IMR-90 (cell line): Measurements from ENCODE around the gene YIPF6. TPM values are rescaled to one million over a fixed set of nuclear protein-coding genes. Genes with fewer than 3 reads are reported as not detected.
A peak's percentile ranks its signal among the peaks of the same experiment; 100 is the strongest.

Experiments
- ATAC-seq: fragments of 200-7000 bp; cut with Tn5 transposase; 2 replicates; pipeline ENCODE4 v1.9.1; 2020; ENCODE audit warnings: low read depth, mild to moderate bottlenecking, moderate library complexity
- BruUV-seq: library from RNA; stranded (reverse); fragments of 400-500 nt; replicated peaks from 2 replicates; lab custom pipeline; 2021; lab: Mats Ljungman, UMichigan
- CTCF ChIA-PET: fragments of 300-600 bp; formaldehyde crosslinking; extraction: SDS; loops from one replicate; lab custom pipeline; 2021; ENCODE audit warnings: antibody characterized with exemption; lab: Yijun Ruan, JAX
- POLR2A ChIA-PET: fragments of 300-600 bp; sonication (Branson Sonifier 250); formaldehyde crosslinking; loops from one replicate; lab custom pipeline; 2022; ENCODE audit warnings: antibody characterized with exemption; ENCODE audit not compliant: unreplicated experiment; lab: Charles Lee
- DNase-seq: peaks from one replicate; pipeline ENCODE4 v3.0.0; 2013
- H2AFZ ChIP-seq: replicated peaks from 2 replicates; pipeline ENCODE3; 2013; ENCODE audit warnings: low read length, mild to moderate bottlenecking; ENCODE audit not compliant: poor library complexity
- H2AK5ac ChIP-seq: 2 replicates; pipeline ENCODE4 v1.6.1; 2013; ENCODE audit warnings: low read depth, low read length, inconsistent platforms
- H2AK9ac ChIP-seq: replicated peaks from 2 replicates; pipeline ENCODE3; 2013; ENCODE audit warnings: mild to moderate bottlenecking, low read depth, low read length, moderate library complexity; ENCODE audit not compliant: poor library complexity
- H2BK120ac ChIP-seq: 2 replicates; pipeline ENCODE4 v1.6.1; 2013; ENCODE audit warnings: low read depth, low read length, inconsistent platforms
- H2BK15ac ChIP-seq: 3 replicates; pipeline ENCODE4 v1.6.1; 2013; ENCODE audit warnings: low read depth, low read length, inconsistent platforms
- H2BK20ac ChIP-seq: 2 replicates; pipeline ENCODE4 v1.6.1; 2013; ENCODE audit warnings: low read depth, mild to moderate bottlenecking, inconsistent platforms, low read length, moderate library complexity
- H2BK5ac ChIP-seq: 2 replicates; pipeline ENCODE4 v1.6.1; 2013; ENCODE audit warnings: mild to moderate bottlenecking, low read depth, low read length, inconsistent platforms; ENCODE audit not compliant: poor library complexity, severe bottlenecking
- H3K14ac ChIP-seq: replicated peaks from 2 replicates; pipeline ENCODE4 v1.6.1; 2013; ENCODE audit warnings: low read depth, low read length, inconsistent platforms
- H3K18ac ChIP-seq: 2 replicates; pipeline ENCODE4 v1.6.1; 2013; ENCODE audit warnings: low read depth, low read length, control low read depth
- H3K23ac ChIP-seq: 2 replicates; pipeline ENCODE4 v1.6.1; 2013; ENCODE audit warnings: low read depth, low read length, inconsistent platforms
- H3K27ac ChIP-seq: 2 replicates; pipeline ENCODE4 v1.5.1; 2013; ENCODE audit warnings: mild to moderate bottlenecking, control low read depth, low read length; ENCODE audit not compliant: insufficient read depth
- H3K27me3 ChIP-seq: 2 replicates; pipeline ENCODE4 v1.6.1; 2013; ENCODE audit warnings: low read length; ENCODE audit not compliant: control insufficient read depth, insufficient read depth
- H3K36me3 ChIP-seq: 2 replicates; pipeline ENCODE4 v1.6.1; 2013; ENCODE audit warnings: low read length, mixed read lengths; ENCODE audit not compliant: control insufficient read depth, insufficient read depth
- H3K4ac ChIP-seq: 2 replicates; pipeline ENCODE4 v1.6.1; 2013; ENCODE audit warnings: low read depth, low read length, inconsistent platforms
- H3K4me1 ChIP-seq: 2 replicates; pipeline ENCODE4 v1.6.1; 2013; ENCODE audit warnings: low read length, mixed read lengths; ENCODE audit not compliant: control insufficient read depth, insufficient read depth
- H3K4me2 ChIP-seq: 2 replicates; pipeline ENCODE4 v1.6.1; 2013; ENCODE audit warnings: low read depth, mild to moderate bottlenecking, control low read depth, low read length, moderate library complexity
- H3K4me3 ChIP-seq: 2 replicates; pipeline ENCODE4 v1.5.1; 2013; ENCODE audit warnings: low read depth, mild to moderate bottlenecking, control low read depth, low read length, moderate library complexity; ENCODE audit not compliant: insufficient read depth
- H3K56ac ChIP-seq: 2 replicates; pipeline ENCODE4 v1.6.1; 2013; ENCODE audit warnings: low read length, inconsistent platforms; ENCODE audit not compliant: insufficient read depth; ENCODE audit errors: extremely low read depth
- H3K79me1 ChIP-seq, 2 experiments: 2 replicates each; pipeline ENCODE4 v1.6.1; 2013; ENCODE audit warnings: low read length in 2 of 2, inconsistent platforms in 1 of 2, low read depth in 1 of 2
- H3K9ac ChIP-seq: 2 replicates; pipeline ENCODE4 v1.6.1; 2013; ENCODE audit warnings: low read depth, low read length, control low read depth
- H3K9me1 ChIP-seq: 2 replicates; pipeline ENCODE4 v1.6.1; 2013; ENCODE audit warnings: low read length, inconsistent platforms; ENCODE audit not compliant: insufficient read depth
- H3K9me3 ChIP-seq: 2 replicates; pipeline ENCODE4 v1.6.1; 2013; ENCODE audit warnings: low read length; ENCODE audit not compliant: control insufficient read depth, insufficient read depth
- H4K20me1 ChIP-seq: 2 replicates; pipeline ENCODE4 v1.6.1; 2013; ENCODE audit warnings: low read length, inconsistent platforms; ENCODE audit not compliant: insufficient read depth
- H4K5ac ChIP-seq: 2 replicates; pipeline ENCODE4 v1.6.1; 2013; ENCODE audit warnings: mild to moderate bottlenecking, low read depth, low read length, control low read depth
- H4K8ac ChIP-seq, 2 experiments: 2 replicates each; pipeline ENCODE4 v1.6.1; 2013; ENCODE audit warnings: low read depth in 2 of 2, low read length in 2 of 2, control low read depth in 1 of 2, inconsistent platforms in 1 of 2
- H4K91ac ChIP-seq: 2 replicates; pipeline ENCODE4 v1.6.1; 2013; ENCODE audit warnings: low read depth, low read length, inconsistent platforms; ENCODE audit not compliant: insufficient read depth
- CEBPB ChIP-seq: IDR thresholded peaks from 2 replicates; pipeline ENCODE4 v1.6.1; 2012; ENCODE audit warnings: low read depth, low read length, improper control_type of control experiment
- FOS ChIP-seq: fragments of 150-350 bp; IDR thresholded peaks from 2 replicates; pipeline ENCODE4 v1.6.1; 2016; ENCODE audit warnings: low read depth, low read length
- MAFK ChIP-seq: IDR thresholded peaks from 2 replicates; pipeline ENCODE4 v1.6.1; 2012; ENCODE audit warnings: low read depth, low read length, improper control_type of control experiment
- MXI1 ChIP-seq: IDR thresholded peaks from 2 replicates; pipeline ENCODE4 v1.6.1; 2012; ENCODE audit warnings: low read depth, mild to moderate bottlenecking, low read length, moderate library complexity, borderline replicate concordance
- RCOR1 ChIP-seq: IDR thresholded peaks from 2 replicates; pipeline ENCODE4 v1.6.1; 2012; ENCODE audit warnings: mild to moderate bottlenecking, low read length, improper control_type of control experiment; ENCODE audit not compliant: insufficient replicate concordance
- SMC3 ChIP-seq: fragments of 150-350 bp; IDR thresholded peaks from 2 replicates; pipeline ENCODE4 v1.6.1; 2016; ENCODE audit warnings: low read depth, mild to moderate bottlenecking, antibody characterized with exemption, low read length, moderate library complexity
- WGBS, 2 experiments: methylation state at CpG; one replicate each; pipeline versions ENCODE4 v1.1.5 to v1.1.7; 2013; ENCODE audit warnings: missing lambda C conversion rate in 2 of 2; ENCODE audit not compliant: insufficient read length in 1 of 2; ENCODE audit errors: extremely low coverage in 2 of 2; 5-methylcytosine and 5-hydroxymethylcytosine counted together
- dilution Hi-C: fragments of 300-500 bp; cut with HindIII; formaldehyde crosslinking; loops from one replicate; pipeline ENCODE4 v1.14.3; 2018; ENCODE audit warnings: low sequenced_read_pairs; ENCODE audit not compliant: unreplicated experiment
- in situ Hi-C: fragments of 300-500 bp; cut with MboI; formaldehyde crosslinking; loops from 3 replicates; pipeline ENCODE4 v1.14.3; 2019; ENCODE audit warnings: low sequenced_read_pairs, inconsistent platforms, mixed read lengths
- intact Hi-C: fragments of 100-400 bp; cut with micrococcal nuclease; formaldehyde crosslinking; loops from 2 replicates; pipeline ENCODE4 v1.10.0; 2022
- polyA plus RNA-seq, 3 experiments: library from polyadenylated mRNA; depleted of rRNA; stranded (reverse); fragments of >200 nt; gene quantifications; 2 replicates each; pipeline ENCODE4 v1.2.3, GENCODE V29; 2012; ENCODE audit warnings: low replicate concordance in 1 of 3
- total RNA-seq: library from RNA; depleted of rRNA; stranded (reverse); fragments of >200 nt; gene quantifications from 2 replicates; pipeline ENCODE4 v1.2.3, GENCODE V29; 2012
- TF ChIP-seq, protein P1 (sequence below): fragments of 150-350 bp; IDR thresholded peaks from 2 replicates; pipeline ENCODE4 v1.6.1; 2016; ENCODE audit warnings: low read depth, mild to moderate bottlenecking, low read length, moderate library complexity, borderline replicate concordance

The YIPF6 gene
- total and polyA plus RNA-seq, 2 of the 4 experiments (the other 2 are of a cell fraction) = 9.7 to 22.4 TPM

DNA sequence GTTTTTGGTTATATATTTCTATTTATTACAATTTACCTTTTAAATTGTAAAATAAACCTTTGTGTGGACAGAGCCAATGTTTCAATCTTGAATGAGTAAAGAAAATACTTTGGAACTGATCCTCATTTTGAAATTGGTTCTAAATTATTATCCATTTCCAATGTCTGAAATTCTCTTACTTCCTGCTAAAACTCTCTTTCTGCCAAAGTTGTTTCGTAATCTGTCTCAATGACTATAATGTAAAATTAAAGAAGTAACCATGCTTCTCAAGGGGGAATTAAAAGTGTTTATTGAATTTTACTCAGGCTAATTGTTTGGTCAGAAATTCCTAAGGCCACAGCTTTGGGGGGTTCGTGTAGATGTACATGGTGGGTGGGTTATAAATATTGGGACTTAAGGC is 34.8 kb downstream of the YIPF6 start:
- TF ChIP-seq CEBPB = peak; percentile 20; the same call in 1 of the 2 replicates
- TF ChIP-seq, protein P1, sequence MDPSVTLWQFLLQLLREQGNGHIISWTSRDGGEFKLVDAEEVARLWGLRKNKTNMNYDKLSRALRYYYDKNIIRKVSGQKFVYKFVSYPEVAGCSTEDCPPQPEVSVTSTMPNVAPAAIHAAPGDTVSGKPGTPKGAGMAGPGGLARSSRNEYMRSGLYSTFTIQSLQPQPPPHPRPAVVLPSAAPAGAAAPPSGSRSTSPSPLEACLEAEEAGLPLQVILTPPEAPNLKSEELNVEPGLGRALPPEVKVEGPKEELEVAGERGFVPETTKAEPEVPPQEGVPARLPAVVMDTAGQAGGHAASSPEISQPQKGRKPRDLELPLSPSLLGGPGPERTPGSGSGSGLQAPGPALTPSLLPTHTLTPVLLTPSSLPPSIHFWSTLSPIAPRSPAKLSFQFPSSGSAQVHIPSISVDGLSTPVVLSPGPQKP = no peak
- TF ChIP-seq FOS = no peak
- no peak for TF ChIP-seq MAFK
- TF ChIP-seq MXI1 = no peak
- no peak for TF ChIP-seq SMC3
- TF ChIP-seq RCOR1 = no peak
- H3K23ac ChIP-seq = no peak overlapping the region
- H4K91ac ChIP-seq = no peak overlapping the region
- ChIA-PET CTCF (no interaction called here), POLR2A (no interaction called here)
- H2BK120ac ChIP-seq = no peak overlapping the region
- H4K20me1 ChIP-seq = no peaks in the 10 kb centered on the region
- no peaks in the 10 kb centered on the region for H3K27me3 ChIP-seq
- H2AK9ac ChIP-seq = no peak overlapping the region
- no TSS peak for BruUV-seq
- no peak overlapping the region for H4K8ac ChIP-seq
- in situ Hi-C loops = no loop called here
- peaks cover 9% of the 10 kb centered on the region for H3K36me3 ChIP-seq
- H3K56ac ChIP-seq = no peak overlapping the region
- no peak for ATAC-seq
- H2BK5ac ChIP-seq = no peak overlapping the region
- no peak overlapping the region for H2AK5ac ChIP-seq
- no peak overlapping the region for H4K5ac ChIP-seq
- H3K4me3 ChIP-seq = no peak overlapping the region
- no peak overlapping the region for H3K4me2 ChIP-seq
- no CpG with 5 or more reads among the region's 2 CpGs for WGBS, 2 experiments
- no peak overlapping the region for H3K18ac ChIP-seq
- H3K9me1 ChIP-seq = no peaks in the 10 kb centered on the region
- H3K27ac ChIP-seq = no peak overlapping the region
- H2AFZ ChIP-seq = no peak overlapping the region
- no peak overlapping the region for H3K4ac ChIP-seq
- H2BK15ac ChIP-seq = no peak overlapping the region
- H3K9me3 ChIP-seq = no peaks in the 10 kb centered on the region
- H2BK20ac ChIP-seq = no peak overlapping the region
- no peak overlapping the region for H3K9ac ChIP-seq
- intact Hi-C loops = loop anchor here (10.0 kb wide), 1 partner anchor 171 kb away; no protein-coding TSS in a partner anchor
- no peaks in the 10 kb centered on the region for H3K79me1 ChIP-seq
- dilution Hi-C loops = no loop called here
- no peak overlapping the region for H3K14ac ChIP-seq
- no peaks in the 10 kb centered on the region for H3K4me1 ChIP-seq
- no peak for DNase-seq
